Measurements from ENCODE around the gene PLK5.

GRCh38 chr19:1495051-1495798 lies 28.7 kb upstream of the PLK5 start:
- TF ChIP-seq POLR2A (IDR thresholded peaks at IDR 0.05; ENCODE audit: low read length) = no peak
- no peak for TF ChIP-seq GATA1 (IDR thresholded peaks at IDR 0.05; ENCODE audit: low read depth, low read length)
